Inflammatory macrophage (primary cell): Measurements from ENCODE around the gene CLDN8.

Experiments
- DNase-seq, 2 donors: peaks; one replicate each; pipeline ENCODE4 v3.0.0-alpha.2; 2020 to 2022
- total RNA-seq, 18 experiments: gene quantifications; one replicate each; lab custom pipeline; 2026; ENCODE audit warnings: mixed read lengths in 6 of 18, inconsistent platforms in 2 of 18; lab: John Stamatoyannopoulos, UW

The CLDN8 gene
- total RNA-seq = 0 to 0.09 (median 0) reads per million in 18 experiments

GRCh38 chr21:30216041-30216723 is at the start of gene CLDN8:
TSS of gene CLDN8 (minus strand) at chr21:30216097. CDS start at chr21:30215925, 172 bp downstream.
- no peak for DNase-seq

- no peak for DNase-seq
Measured at GRCh38 chr21:30257773-30258172, 41.9 kb upstream of the CLDN8 start.

- no peak for DNase-seq
Measured at GRCh38 chr21:30256100-30256499, 40.2 kb upstream of the CLDN8 start.

GRCh38 chr21:30255679-30256078 is 39.8 kb upstream of the CLDN8 start:
- DNase-seq = no peak

- no peak for DNase-seq
Measured at GRCh38 chr21:30251781-30252180, 35.9 kb upstream of the CLDN8 start.

- no peak for DNase-seq
Measured at GRCh38 chr21:30249936-30250335, 34.0 kb upstream of the CLDN8 start.

GRCh38 chr21:30248844-30249243 is 32.9 kb upstream of the CLDN8 start:
- DNase-seq = no peak

- DNase-seq = no peak
Measured at GRCh38 chr21:30245061-30245460, 29.2 kb upstream of the CLDN8 start.

GRCh38 chr21:30243691-30244090 is 27.8 kb upstream of the CLDN8 start:
- DNase-seq = no peak

- no peak for DNase-seq
Measured at GRCh38 chr21:30240661-30241060, 24.8 kb upstream of the CLDN8 start.

GRCh38 chr21:30238168-30238567 is 22.3 kb upstream of the CLDN8 start:
- DNase-seq = no peak

GRCh38 chr21:30234643-30235042 is 18.7 kb upstream of the CLDN8 start:
- no peak for DNase-seq

GRCh38 chr21:30234050-30234449 is 18.2 kb upstream of the CLDN8 start:
- no peak for DNase-seq

- no peak for DNase-seq
Measured at GRCh38 chr21:30233228-30234020, 17.5 kb upstream of the CLDN8 start.

GRCh38 chr21:30232011-30232410 is 16.1 kb upstream of the CLDN8 start:
- DNase-seq = no peak

GRCh38 chr21:30227633-30228404 is 11.9 kb upstream of the CLDN8 start:
- DNase-seq = no peak

GRCh38 chr21:30227128-30227527 is 11.2 kb upstream of the CLDN8 start:
- DNase-seq = no peak

GRCh38 chr21:30223596-30223995 is 7.7 kb upstream of the CLDN8 start:
- no peak for DNase-seq

- no peak for DNase-seq
Measured at GRCh38 chr21:30222724-30223123, 6.8 kb upstream of the CLDN8 start.

- DNase-seq = no peak
Measured at GRCh38 chr21:30211071-30211470, 4.8 kb downstream of the CLDN8 start.

GRCh38 chr21:30209601-30210000 is 6.3 kb downstream of the CLDN8 start:
- no peak for DNase-seq

GRCh38 chr21:30207252-30207579 is 8.7 kb downstream of the CLDN8 start:
- DNase-seq = no peak

GRCh38 chr21:30206551-30207251 is 9.2 kb downstream of the CLDN8 start:
- DNase-seq = no peak
